ENCODE data around the gene OR10AD1. TPM values are rescaled to one million over a fixed set of nuclear protein-coding genes. Genes with fewer than 3 reads are reported as not detected.

The OR10AD1 gene
- total and polyA plus RNA-seq, 9 of the 15 experiments (the other 6 are each of a cell fraction or from before 2014, with no cell fraction given): not detected

GRCh38 chr12:48197971-48198671 lies 5.0 kb downstream of the OR10AD1 start (continued):
- TF ChIP-seq NCOA1 (IDR thresholded peaks at IDR 0.05; ENCODE audit: low read depth) (no peak), RBM39 (optimal IDR thresholded peaks at IDR 0.05; ENCODE audit: low read depth, low read length) (no peak), HOMEZ (CRISPR knock-in tag; IDR thresholded peaks at IDR 0.05) (no peak), KHSRP (IDR thresholded peaks at IDR 0.05) (no peak), DEAF1 (CRISPR knock-in tag; IDR thresholded peaks at IDR 0.05) (no peak), RBM22 (IDR thresholded peaks at IDR 0.05; ENCODE audit: low read depth, low read length, poor library complexity, severe bottlenecking) (peak; percentile 32), ZNF354B (CRISPR knock-in tag; IDR thresholded peaks at IDR 0.05) (no peak), ZBTB17 (CRISPR knock-in tag; IDR thresholded peaks at IDR 0.05) (no peak; the same call in 1 of the 2 replicates), ATF6 (CRISPR knock-in tag; IDR thresholded peaks at IDR 0.05) (peak; percentile 68), KLF10 (CRISPR knock-in tag; IDR thresholded peaks at IDR 0.05) (no peak), CC2D1A (IDR thresholded peaks at IDR 0.05) (no peak; the same call in 1 of the 2 replicates), NELFE (IDR thresholded peaks at IDR 0.05; ENCODE audit: insufficient read depth, insufficient read length) (no peak), MEF2A (IDR thresholded peaks at IDR 0.05; ENCODE audit: control insufficient read depth, low read depth, low read length) (peak; percentile 40; the same call in 1 of the 2 replicates), ZBTB7A (IDR thresholded peaks at IDR 0.05; ENCODE audit: borderline replicate concordance, control insufficient read depth, low read depth, low read length) (no peak), NBN (IDR thresholded peaks at IDR 0.05; ENCODE audit: low read depth) (no peak), NR2C1 (IDR thresholded peaks at IDR 0.05) (no peak), NR2C1 (tag; IDR thresholded peaks at IDR 0.05) (peak; percentile 15; the same call in 1 of the 2 replicates), TFAM (CRISPR knock-in tag; conservative IDR thresholded peaks at IDR 0.05) (no peak), SNIP1 (IDR thresholded peaks at IDR 0.05; ENCODE audit: low read depth) (no peak), TBP (optimal IDR thresholded peaks at IDR 0.05; ENCODE audit: low read depth, low read length) (peak; percentile 97), FOS (IDR thresholded peaks at IDR 0.05; ENCODE audit: extremely low read depth, insufficient read length) (peak; percentile 49), HES1 (IDR thresholded peaks at IDR 0.05; ENCODE audit: low read depth) (no peak), DIDO1 (tag; IDR thresholded peaks at IDR 0.05; ENCODE audit: low read depth) (no peak), SOX6 (IDR thresholded peaks at IDR 0.05) (peak; percentile 73), NEUROD1 (IDR thresholded peaks at IDR 0.05; ENCODE audit: borderline replicate concordance, low read depth, low read length, partially characterized antibody) (peak; percentile 33), ILK (tag; IDR thresholded peaks at IDR 0.05; ENCODE audit: borderline replicate concordance, low read depth) (no peak)

Data from K562 (cell line).